A549 (cell line): Measurements from ENCODE around the gene SYK. TPM values are rescaled to one million over a fixed set of nuclear protein-coding genes. Genes with fewer than 3 reads are reported as not detected.

ENCODE experiments used
- ATAC-seq, 2 experiments: fragments of 200-7000 bp in 1 of 2; fragments of >200 bp in 1 of 2; cut with Nextera tagmentation in 1 of 2; cut with Tn5 transposase in 1 of 2; 3 replicates each; pipeline versions ENCODE4 v1.8.0 to v1.9.1; 2018 to 2020; ENCODE audit warnings: mild to moderate bottlenecking in 1 of 2, moderate library complexity in 1 of 2
- CTCF ChIA-PET: fragments of 300-600 bp; sonication (Branson Sonifier 250); formaldehyde crosslinking; extraction: SDS; loops from one replicate; lab custom pipeline; 2021; ENCODE audit warnings: antibody characterized with exemption, inconsistent platforms; lab: Yijun Ruan, JAX
- POLR2A ChIA-PET: fragments of 350-600 bp; formaldehyde crosslinking; extraction: SDS; loops from one replicate; lab custom pipeline; 2021; ENCODE audit warnings: antibody characterized with exemption, inconsistent platforms; lab: Yijun Ruan, JAX
- DNase-seq, 2 experiments: peaks; one replicate each; pipeline versions ENCODE4 v3.0.0 to v3.0.0-alpha.2; 2011 to 2016; ENCODE audit warnings: low read depth in 1 of 2, low spot score in 1 of 2
- FAIRE-seq: peaks from 2 replicates; lab custom pipeline; 2011; peaks lifted over from hg19 to GRCh38; lab: Jason Lieb, UNC
- H3K27ac ChIP-seq, 2 experiments: fragments of >200 bp; sonication (Bioruptor Twin); formaldehyde crosslinking; 3 replicates each; pipeline ENCODE4 v1.5.1; 2016 to 2017
- H3K4me1 ChIP-seq: fragments of >200 bp; sonication (Bioruptor Twin); formaldehyde crosslinking; 3 replicates; pipeline ENCODE4 v1.6.1; 2016
- H3K4me2 ChIP-seq: fragments of >200 bp; sonication (Bioruptor Twin); formaldehyde crosslinking; 3 replicates; pipeline ENCODE4 v1.6.1; 2016
- H3K4me3 ChIP-seq: fragments of >200 bp; sonication (Bioruptor Twin); formaldehyde crosslinking; 3 replicates; pipeline ENCODE4 v1.5.1; 2016
- H3K9me3 ChIP-seq: fragments of >200 bp; sonication (Bioruptor Twin); formaldehyde crosslinking; 3 replicates; pipeline ENCODE4 v1.6.1; 2016
- BHLHE40 ChIP-seq: IDR thresholded peaks from 2 replicates; pipeline ENCODE4 v1.6.1; 2012; ENCODE audit warnings: low read depth, low read length, inconsistent platforms
- CBX8 ChIP-seq: fragments of 200-600 bp; sonication (generic); IDR thresholded peaks from 2 replicates; pipeline ENCODE4 v1.6.1; 2016
- CEBPB ChIP-seq, 2 experiments: fragments of >200 bp in 1 of 2; sonication (Bioruptor Twin) in 1 of 2; formaldehyde crosslinking in 1 of 2; IDR thresholded peaks; 2 replicates each; pipeline ENCODE4 v1.6.1; 2012 to 2016
- CHD2 ChIP-seq: fragments of 150-350 bp; IDR thresholded peaks from 2 replicates; pipeline ENCODE4 v1.6.1; 2014; ENCODE audit warnings: low read length; ENCODE audit not compliant: partially characterized antibody
- EHF ChIP-seq: fragments of 250-450 bp; sonication (Bioruptor Pico); IDR thresholded peaks from 2 replicates; pipeline ENCODE4 v1.5.0; 2020; ENCODE audit warnings: mild to moderate bottlenecking
- EP300 ChIP-seq, 2 experiments: fragments of >200 bp; sonication (Bioruptor Twin); formaldehyde crosslinking; IDR thresholded peaks; 2 replicates in 1 of 2; 3 replicates in 1 of 2; pipeline ENCODE4 v1.6.1; 2016 to 2017
- ESRRA ChIP-seq: fragments of 150-350 bp; IDR thresholded peaks from 2 replicates; pipeline ENCODE4 v1.6.1; 2014; ENCODE audit warnings: mild to moderate bottlenecking, low read length, borderline replicate concordance
- FOSB ChIP-seq: fragments of 250-450 bp; sonication (Bioruptor Pico); IDR thresholded peaks from 2 replicates; pipeline ENCODE4 v1.5.0; 2020; ENCODE audit warnings: mild to moderate bottlenecking, moderate library complexity
- HDAC2 ChIP-seq: fragments of 200-600 bp; sonication (generic); IDR thresholded peaks from 2 replicates; pipeline ENCODE4 v1.6.1; 2016
- HOXA7 ChIP-seq: fragments of 250-450 bp; sonication (Bioruptor Pico); IDR thresholded peaks from 2 replicates; pipeline ENCODE4 v1.5.0; 2020; ENCODE audit warnings: mild to moderate bottlenecking, moderate library complexity
- HOXB13 ChIP-seq: fragments of 250-450 bp; sonication (Bioruptor Pico); IDR thresholded peaks from 2 replicates; pipeline ENCODE4 v1.5.0; 2020; ENCODE audit warnings: low read depth, mild to moderate bottlenecking, moderate library complexity
- KDM5A ChIP-seq: fragments of 200-600 bp; sonication (generic); IDR thresholded peaks from 2 replicates; pipeline ENCODE4 v1.6.1; 2016; ENCODE audit warnings: antibody characterized with exemption, mild to moderate bottlenecking
- MAFK ChIP-seq: fragments of 450-650 bp; IDR thresholded peaks from 2 replicates; pipeline ENCODE4 v1.6.1; 2014; ENCODE audit not compliant: partially characterized antibody
- MYC ChIP-seq: IDR thresholded peaks from 2 replicates; pipeline ENCODE4 v1.6.1; 2012; ENCODE audit warnings: mild to moderate bottlenecking, inconsistent platforms, low read length, improper control_type of control experiment, borderline replicate concordance
- NFE2L2 ChIP-seq: fragments of 150-350 bp; conservative IDR thresholded peaks from 2 replicates; pipeline ENCODE4 v1.6.1; 2014; ENCODE audit warnings: low read length
- NR3C1 ChIP-seq: fragments of >200 bp; sonication (Bioruptor Twin); formaldehyde crosslinking; IDR thresholded peaks from 3 replicates; pipeline ENCODE4 v1.6.1; 2017
- PBX3 ChIP-seq: IDR thresholded peaks from 2 replicates; pipeline ENCODE4 v1.6.1; 2012
- RARB ChIP-seq: fragments of 250-450 bp; sonication (Bioruptor Pico); IDR thresholded peaks from 2 replicates; pipeline ENCODE4 v1.8.0; 2021; ENCODE audit warnings: mild to moderate bottlenecking, moderate library complexity
- RCOR1 ChIP-seq: fragments of 150-350 bp; IDR thresholded peaks from 2 replicates; pipeline ENCODE4 v1.6.1; 2014; ENCODE audit warnings: antibody characterized with exemption, low read length, low read depth
- RFX5 ChIP-seq: fragments of 450-650 bp; IDR thresholded peaks from 2 replicates; pipeline ENCODE4 v1.7.1; 2014; ENCODE audit warnings: antibody characterized with exemption, mild to moderate bottlenecking, moderate library complexity
- RNF2 ChIP-seq: fragments of 200-600 bp; sonication (generic); IDR thresholded peaks from 2 replicates; pipeline ENCODE4 v1.6.1; 2016; ENCODE audit warnings: low read depth, mild to moderate bottlenecking, antibody characterized with exemption, moderate library complexity, borderline replicate concordance
- SREBF2 ChIP-seq: fragments of 450-650 bp; IDR thresholded peaks from 2 replicates; pipeline ENCODE4 v1.6.1; 2014; ENCODE audit warnings: mild to moderate bottlenecking, moderate library complexity
- TP53 ChIP-seq: fragments of 250-450 bp; sonication (Bioruptor Pico); IDR thresholded peaks from 2 replicates; pipeline ENCODE4 v1.5.0; 2021; ENCODE audit warnings: mild to moderate bottlenecking, moderate library complexity
- ZNF302 ChIP-seq: fragments of 250-450 bp; sonication (Bioruptor Pico); IDR thresholded peaks from 2 replicates; pipeline ENCODE4 v1.9.0; 2021; ENCODE audit warnings: inconsistent platforms, mild to moderate bottlenecking, moderate library complexity
- ZSCAN20 ChIP-seq: fragments of 250-450 bp; sonication (Bioruptor Pico); IDR thresholded peaks from 2 replicates; pipeline ENCODE4 v1.8.0; 2022; ENCODE audit warnings: mild to moderate bottlenecking, moderate library complexity
- WGBS: methylation state at CpG from one replicate; pipeline ENCODE4 v1.1.6; 2017; ENCODE audit errors: missing lambda C conversion rate; 5-methylcytosine and 5-hydroxymethylcytosine counted together
- polyA plus RNA-seq, 4 experiments: library from polyadenylated mRNA; depleted of rRNA in 3 of 4; stranded (reverse); fragments of >200 nt; fragmentation: RNase III in 1 of 4; extraction: RNeasy Plus Mini Kit Qiagen cat#74134 plus additional on column Dnase treatment in 1 of 4; gene quantifications; 2 replicates in 3 of 4; 3 replicates in 1 of 4; pipeline ENCODE4 v1.2.3, GENCODE V29; 2011 to 2017
- TF ChIP-seq, protein P1 (sequence below): fragments of 200-600 bp; sonication (generic); IDR thresholded peaks from 2 replicates; pipeline ENCODE4 v1.6.1; 2016; ENCODE audit warnings: antibody characterized with exemption, mild to moderate bottlenecking, moderate library complexity
- TF ChIP-seq, protein P2 (sequence below): IDR thresholded peaks from 2 replicates; pipeline ENCODE4 v1.6.1; 2012
- TF ChIP-seq, protein P3 (sequence below): fragments of 150-350 bp; IDR thresholded peaks from 2 replicates; pipeline ENCODE4 v1.6.1; 2014; ENCODE audit warnings: low read depth, mild to moderate bottlenecking, low read length

The SYK gene
- polyA plus RNA-seq, 2 of the 4 experiments (the other 2 are of a cell fraction) = 0.01 to 0.03 TPM

GRCh38 chr9:90907790-90908189, 106.2 kb downstream of the SYK start:
- CTCF ChIA-PET = interaction anchor here (0.6 to 3.6 kb wide), 2 partner anchors 8 to 777 kb away, joined by 3 to 27 read pairs; no protein-coding TSS in a partner anchor
- ATAC-seq = no peak

DNA sequence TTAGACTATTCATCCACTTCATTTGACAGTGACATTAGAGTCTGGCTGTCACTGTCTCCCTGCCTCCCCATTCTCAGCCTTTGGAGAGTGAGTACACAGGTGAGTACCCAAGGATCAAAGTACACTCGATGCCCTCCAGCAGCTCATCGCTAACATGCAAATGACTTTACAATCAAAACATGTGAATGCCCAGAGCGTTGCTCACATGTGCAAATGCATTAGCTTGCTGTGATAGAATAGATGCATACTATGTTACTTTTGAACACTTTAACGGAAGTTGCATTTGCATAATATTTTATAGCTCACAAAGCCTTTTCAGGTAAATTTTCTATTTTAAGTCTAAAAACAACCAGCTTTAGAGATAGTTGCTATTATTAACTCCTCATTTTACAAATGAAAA, 107.6 kb downstream of the SYK start:
- no peaks in the 10 kb centered on the region for H3K4me1 ChIP-seq
- no peak for DNase-seq
- 67% methylated on average over 4 of the region's 4 CpGs for WGBS
- H3K27ac ChIP-seq = no peak overlapping the region
- TF ChIP-seq EHF (CRISPR knock-in tag) (no peak), ESRRA (no peak), NFE2L2 (no peak), RFX5 (no peak), MAFK (no peak), PBX3 (no peak), HDAC2 (no peak), EP300 (IDR thresholded peaks at IDR 0.05) (no peak), CEBPB (IDR thresholded peaks at IDR 0.05) (no peak), BHLHE40 (no peak), NR3C1 (no peak), TP53 (CRISPR knock-in tag) (no peak)
- TF ChIP-seq, protein P1, sequence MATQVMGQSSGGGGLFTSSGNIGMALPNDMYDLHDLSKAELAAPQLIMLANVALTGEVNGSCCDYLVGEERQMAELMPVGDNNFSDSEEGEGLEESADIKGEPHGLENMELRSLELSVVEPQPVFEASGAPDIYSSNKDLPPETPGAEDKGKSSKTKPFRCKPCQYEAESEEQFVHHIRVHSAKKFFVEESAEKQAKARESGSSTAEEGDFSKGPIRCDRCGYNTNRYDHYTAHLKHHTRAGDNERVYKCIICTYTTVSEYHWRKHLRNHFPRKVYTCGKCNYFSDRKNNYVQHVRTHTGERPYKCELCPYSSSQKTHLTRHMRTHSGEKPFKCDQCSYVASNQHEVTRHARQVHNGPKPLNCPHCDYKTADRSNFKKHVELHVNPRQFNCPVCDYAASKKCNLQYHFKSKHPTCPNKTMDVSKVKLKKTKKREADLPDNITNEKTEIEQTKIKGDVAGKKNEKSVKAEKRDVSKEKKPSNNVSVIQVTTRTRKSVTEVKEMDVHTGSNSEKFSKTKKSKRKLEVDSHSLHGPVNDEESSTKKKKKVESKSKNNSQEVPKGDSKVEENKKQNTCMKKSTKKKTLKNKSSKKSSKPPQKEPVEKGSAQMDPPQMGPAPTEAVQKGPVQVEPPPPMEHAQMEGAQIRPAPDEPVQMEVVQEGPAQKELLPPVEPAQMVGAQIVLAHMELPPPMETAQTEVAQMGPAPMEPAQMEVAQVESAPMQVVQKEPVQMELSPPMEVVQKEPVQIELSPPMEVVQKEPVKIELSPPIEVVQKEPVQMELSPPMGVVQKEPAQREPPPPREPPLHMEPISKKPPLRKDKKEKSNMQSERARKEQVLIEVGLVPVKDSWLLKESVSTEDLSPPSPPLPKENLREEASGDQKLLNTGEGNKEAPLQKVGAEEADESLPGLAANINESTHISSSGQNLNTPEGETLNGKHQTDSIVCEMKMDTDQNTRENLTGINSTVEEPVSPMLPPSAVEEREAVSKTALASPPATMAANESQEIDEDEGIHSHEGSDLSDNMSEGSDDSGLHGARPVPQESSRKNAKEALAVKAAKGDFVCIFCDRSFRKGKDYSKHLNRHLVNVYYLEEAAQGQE = no peak
- TF ChIP-seq, protein P2, sequence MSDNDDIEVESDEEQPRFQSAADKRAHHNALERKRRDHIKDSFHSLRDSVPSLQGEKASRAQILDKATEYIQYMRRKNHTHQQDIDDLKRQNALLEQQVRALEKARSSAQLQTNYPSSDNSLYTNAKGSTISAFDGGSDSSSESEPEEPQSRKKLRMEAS = no peak
- no peak overlapping the region for H3K4me3 ChIP-seq
- ChIA-PET POLR2A (no interaction called here), CTCF (interaction anchor here (2.5 kb wide), 1 partner anchor 772 kb away, joined by 8 read pairs; no protein-coding TSS in a partner anchor)
- no peak for ATAC-seq
- no peak for FAIRE-seq
- H3K4me2 ChIP-seq = no peak overlapping the region
- H3K9me3 ChIP-seq = no peaks in the 10 kb centered on the region

More at GRCh38 chr9:90907790-90908189, 106.2 kb downstream of the SYK start:
- Histone ChIP-seq H3K27ac (no peak overlapping the region), H3K4me3 (no peak overlapping the region), H3K4me1 (no peaks in the 10 kb centered on the region), H3K9me3 (no peaks in the 10 kb centered on the region)
- TF ChIP-seq, protein P3, sequence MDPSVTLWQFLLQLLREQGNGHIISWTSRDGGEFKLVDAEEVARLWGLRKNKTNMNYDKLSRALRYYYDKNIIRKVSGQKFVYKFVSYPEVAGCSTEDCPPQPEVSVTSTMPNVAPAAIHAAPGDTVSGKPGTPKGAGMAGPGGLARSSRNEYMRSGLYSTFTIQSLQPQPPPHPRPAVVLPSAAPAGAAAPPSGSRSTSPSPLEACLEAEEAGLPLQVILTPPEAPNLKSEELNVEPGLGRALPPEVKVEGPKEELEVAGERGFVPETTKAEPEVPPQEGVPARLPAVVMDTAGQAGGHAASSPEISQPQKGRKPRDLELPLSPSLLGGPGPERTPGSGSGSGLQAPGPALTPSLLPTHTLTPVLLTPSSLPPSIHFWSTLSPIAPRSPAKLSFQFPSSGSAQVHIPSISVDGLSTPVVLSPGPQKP = no peak
- TF ChIP-seq, all 56 proteins: peak for 0
- H3K4me2 ChIP-seq = no peak overlapping the region
- 55% methylated on average over 4 of the region's 4 CpGs for WGBS
- POLR2A ChIA-PET = no interaction called here
- DNase-seq = no peak
- no peak for FAIRE-seq

DNA sequence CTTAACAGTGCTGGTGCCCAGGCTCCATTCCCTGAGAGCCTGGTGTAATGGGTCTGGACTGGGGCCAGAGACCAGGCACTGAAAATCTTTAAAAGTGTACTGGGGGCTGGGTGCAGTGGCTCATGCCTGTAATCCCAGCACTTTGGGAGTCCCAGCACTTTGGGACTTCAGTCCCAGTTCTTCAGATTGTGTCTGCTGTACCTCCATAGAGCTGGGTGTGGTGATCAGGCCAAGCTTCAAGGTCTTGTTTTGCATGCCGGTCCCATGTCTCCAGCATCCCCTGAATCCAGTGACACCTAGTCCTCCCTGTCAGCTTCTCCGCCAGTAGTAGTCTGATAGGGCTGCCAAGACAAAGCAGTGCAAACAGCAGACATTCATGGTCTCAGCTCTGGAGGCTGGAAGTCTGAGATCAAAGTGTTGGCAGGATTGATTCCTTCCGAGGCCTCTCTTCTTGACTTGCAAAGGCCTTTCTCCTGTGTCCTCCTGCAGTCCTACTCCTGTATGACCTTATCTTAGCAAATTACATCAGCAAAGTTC, 108.2 kb downstream of the SYK start:
- ChIA-PET POLR2A (no interaction called here), CTCF (interaction anchor here (1.0 to 2.5 kb wide), 2 partner anchors 32 to 772 kb away, joined by 3 to 8 read pairs; no protein-coding TSS in a partner anchor)
- 79% methylated on average over 3 of the region's 3 CpGs for WGBS

More for the DNA sequence above, 108.2 kb downstream of the SYK start:
- FAIRE-seq (no peak), DNase-seq (no peak), ATAC-seq (no peak)
- Histone ChIP-seq H3K4me3 (no peak overlapping the region), H3K4me1 (no peaks in the 10 kb centered on the region), H3K27ac (no peak overlapping the region), H3K4me2 (no peak overlapping the region), H3K9me3 (no peaks in the 10 kb centered on the region)
- TF ChIP-seq MYC = no peak
- no peak for TF ChIP-seq CHD2
- TF ChIP-seq EP300 (IDR thresholded peaks at IDR 0.05) = no peak
- TF ChIP-seq HOXB13 (CRISPR knock-in tag) = no peak
- TF ChIP-seq, protein P3 = no peak
- TF ChIP-seq FOSB (CRISPR knock-in tag) = no peak
- TF ChIP-seq HOXA7 = no peak
- TF ChIP-seq ZNF302 (CRISPR knock-in tag) = no peak
- TF ChIP-seq SREBF2 = no peak
- TF ChIP-seq, protein P2 = no peak
- no peak for TF ChIP-seq RARB (CRISPR knock-in tag)
- no peak for TF ChIP-seq RCOR1
- no peak for TF ChIP-seq ZSCAN20 (CRISPR knock-in tag)
- no peak for TF ChIP-seq KDM5A
- no peak for TF ChIP-seq BHLHE40
- TF ChIP-seq CBX8 = no peak
- no peak for TF ChIP-seq RNF2
